K562 (cell line): ENCODE data around the gene TMEM167A.

Experiments
- E2F6 ChIP-seq, 2 experiments: IDR thresholded peaks; 2 replicates each; pipeline ENCODE4 v1.6.1; 2011; ENCODE audit warnings: borderline replicate concordance in 1 of 2, control low read depth in 1 of 2, low read depth in 1 of 2, low read length in 1 of 2, mild to moderate bottlenecking in 1 of 2, mixed read lengths in 1 of 2, moderate library complexity in 1 of 2; ENCODE audit not compliant: insufficient read depth in 1 of 2, insufficient read length in 1 of 2, poor library complexity in 1 of 2, severe bottlenecking in 1 of 2; ENCODE audit errors: extremely low read depth in 1 of 2
- POLR2AphosphoS5 ChIP-seq: IDR thresholded peaks from 2 replicates; pipeline ENCODE4 v1.6.1; 2011; ENCODE audit warnings: mild to moderate bottlenecking, low read depth, low read length, moderate library complexity; ENCODE audit not compliant: control insufficient read depth, insufficient read depth
- RAD21 ChIP-seq, 2 experiments: fragments of 250-450 bp in 1 of 2; fragments of 450-650 bp in 1 of 2; sonication (Bioruptor Pico) in 1 of 2; formaldehyde crosslinking in 1 of 2; IDR thresholded peaks in 1 of 2; conservative IDR thresholded peaks in 1 of 2; 2 replicates each; pipeline versions ENCODE4 v1.4.0 to v1.8.0; 2020 to 2022; ENCODE audit warnings: mild to moderate bottlenecking in 2 of 2, moderate library complexity in 1 of 2
- RBM15 ChIP-seq: fragments of 200-400 bp; formaldehyde crosslinking; IDR thresholded peaks from 2 replicates; pipeline ENCODE4 v1.6.1; 2018; ENCODE audit warnings: mild to moderate bottlenecking, low read length, moderate library complexity; ENCODE audit not compliant: insufficient read depth
- ZNF384 ChIP-seq: IDR thresholded peaks from 2 replicates; pipeline ENCODE4 v1.6.1; 2012; ENCODE audit warnings: low read depth, low read length, improper control_type of control experiment
- TF ChIP-seq, protein P1 (sequence below), 3 experiments: IDR thresholded peaks in 2 of 3; conservative IDR thresholded peaks in 1 of 3; 2 replicates each; pipeline ENCODE4 v1.5.1; 2011 to 2012; ENCODE audit warnings: low read length in 3 of 3, mild to moderate bottlenecking in 3 of 3, control low read depth in 2 of 3, improper control_type of control experiment in 1 of 3, inconsistent platforms in 1 of 3, low read depth in 1 of 3, mixed read lengths in 1 of 3, moderate library complexity in 1 of 3; ENCODE audit not compliant: insufficient read depth in 2 of 3
- TF ChIP-seq, protein P2 (sequence below): fragments of 250-450 bp; sonication (Bioruptor Pico); IDR thresholded peaks from 2 replicates; pipeline ENCODE4 v1.4.0; 2020; ENCODE audit warnings: mild to moderate bottlenecking

DNA sequence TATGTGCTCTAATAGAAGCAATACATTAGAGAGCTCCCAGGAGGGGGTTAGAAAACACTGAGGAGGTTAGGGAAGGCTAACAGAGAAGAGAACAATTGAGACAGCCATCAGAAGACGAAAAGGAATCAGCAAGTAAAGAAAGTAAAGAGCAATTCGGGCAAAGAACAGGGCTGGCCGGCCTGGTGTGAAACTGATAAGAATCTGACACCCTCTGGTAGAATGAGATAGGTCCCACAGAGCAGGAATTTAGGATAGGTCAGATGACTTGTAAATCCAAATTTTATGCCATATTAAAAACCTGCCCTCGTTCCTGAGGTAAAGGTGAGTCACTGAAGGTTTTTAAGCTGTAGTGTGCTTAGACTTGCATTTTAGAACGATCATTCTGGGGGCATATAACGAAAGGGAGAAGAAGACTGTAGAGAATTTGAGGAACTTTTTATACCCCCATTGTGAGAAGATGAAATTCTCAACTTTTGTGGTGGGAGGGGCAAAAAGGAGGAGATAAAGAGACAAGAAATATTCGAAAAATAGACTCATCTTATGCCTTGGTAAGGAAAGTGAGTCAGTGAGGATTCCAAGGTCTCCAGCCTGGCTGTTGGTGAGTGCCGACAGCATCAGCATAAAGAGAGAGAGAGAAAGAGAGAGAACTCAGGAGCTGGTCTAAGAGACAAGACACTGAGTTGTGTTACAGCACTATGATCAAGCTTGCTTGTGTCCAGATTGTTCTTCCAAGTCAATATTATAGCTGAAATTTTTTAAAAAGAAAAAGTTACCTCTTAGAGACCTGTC, 51.3 kb downstream of the TMEM167A start:
- TF ChIP-seq E2F6 (IDR thresholded peaks at IDR 0.05; ENCODE audit: borderline replicate concordance in 1 of 2, extremely low read depth in 1 of 2, insufficient read depth in 1 of 2, insufficient read length in 1 of 2, low read depth in 1 of 2, low read length in 1 of 2, poor library complexity in 1 of 2, severe bottlenecking in 1 of 2) (no peak), RBM15 (no peak), RAD21 (CRISPR knock-in tag; conservative IDR thresholded peaks at IDR 0.05 in 1 of 2, IDR thresholded peaks at IDR 0.05 in 1 of 2) (no peak), ZNF384 (no peak), POLR2AphosphoS5 (no peak)
- TF ChIP-seq, protein P1, sequence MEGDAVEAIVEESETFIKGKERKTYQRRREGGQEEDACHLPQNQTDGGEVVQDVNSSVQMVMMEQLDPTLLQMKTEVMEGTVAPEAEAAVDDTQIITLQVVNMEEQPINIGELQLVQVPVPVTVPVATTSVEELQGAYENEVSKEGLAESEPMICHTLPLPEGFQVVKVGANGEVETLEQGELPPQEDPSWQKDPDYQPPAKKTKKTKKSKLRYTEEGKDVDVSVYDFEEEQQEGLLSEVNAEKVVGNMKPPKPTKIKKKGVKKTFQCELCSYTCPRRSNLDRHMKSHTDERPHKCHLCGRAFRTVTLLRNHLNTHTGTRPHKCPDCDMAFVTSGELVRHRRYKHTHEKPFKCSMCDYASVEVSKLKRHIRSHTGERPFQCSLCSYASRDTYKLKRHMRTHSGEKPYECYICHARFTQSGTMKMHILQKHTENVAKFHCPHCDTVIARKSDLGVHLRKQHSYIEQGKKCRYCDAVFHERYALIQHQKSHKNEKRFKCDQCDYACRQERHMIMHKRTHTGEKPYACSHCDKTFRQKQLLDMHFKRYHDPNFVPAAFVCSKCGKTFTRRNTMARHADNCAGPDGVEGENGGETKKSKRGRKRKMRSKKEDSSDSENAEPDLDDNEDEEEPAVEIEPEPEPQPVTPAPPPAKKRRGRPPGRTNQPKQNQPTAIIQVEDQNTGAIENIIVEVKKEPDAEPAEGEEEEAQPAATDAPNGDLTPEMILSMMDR (IDR thresholded peaks at IDR 0.05 in 2 of 3, conservative IDR thresholded peaks at IDR 0.05 in 1 of 3; ENCODE audit: insufficient read depth in 2 of 3, low read depth in 1 of 3, low read length in 3 of 3), result no peak
- TF ChIP-seq, protein P2, sequence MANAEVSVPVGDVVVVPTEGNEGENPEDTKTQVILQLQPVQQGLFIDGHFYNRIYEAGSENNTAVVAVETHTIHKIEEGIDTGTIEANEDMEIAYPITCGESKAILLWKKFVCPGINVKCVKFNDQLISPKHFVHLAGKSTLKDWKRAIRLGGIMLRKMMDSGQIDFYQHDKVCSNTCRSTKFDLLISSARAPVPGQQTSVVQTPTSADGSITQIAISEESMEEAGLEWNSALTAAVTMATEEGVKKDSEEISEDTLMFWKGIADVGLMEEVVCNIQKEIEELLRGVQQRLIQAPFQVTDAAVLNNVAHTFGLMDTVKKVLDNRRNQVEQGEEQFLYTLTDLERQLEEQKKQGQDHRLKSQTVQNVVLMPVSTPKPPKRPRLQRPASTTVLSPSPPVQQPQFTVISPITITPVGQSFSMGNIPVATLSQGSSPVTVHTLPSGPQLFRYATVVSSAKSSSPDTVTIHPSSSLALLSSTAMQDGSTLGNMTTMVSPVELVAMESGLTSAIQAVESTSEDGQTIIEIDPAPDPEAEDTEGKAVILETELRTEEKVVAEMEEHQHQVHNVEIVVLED (CRISPR knock-in tag), result no peak
